PC-9 (cell line): Measurements from ENCODE around the gene CD6. TPM values are rescaled to one million over a fixed set of nuclear protein-coding genes. Genes with fewer than 3 reads are reported as not detected.
"Not testable (repeated sequence)": the region's sequence is repeated elsewhere in the genome, so short reads cannot be mapped to it uniquely, and the experiment has no call there.

Source experiments
- BruUV-seq: library from RNA; stranded (reverse); fragments of 400-500 nt; replicated peaks from 2 replicates; lab custom pipeline; 2021; lab: Mats Ljungman, UMichigan
- CTCF ChIA-PET: fragments of 300-600 bp; sonication (Branson Sonifier 250); formaldehyde crosslinking; loops from one replicate; lab custom pipeline; 2022; ENCODE audit warnings: antibody characterized with exemption; lab: Charles Lee
- POLR2A ChIA-PET: fragments of 300-600 bp; sonication (Branson Sonifier 250); formaldehyde crosslinking; loops from one replicate; lab custom pipeline; 2022; ENCODE audit warnings: antibody characterized with exemption; ENCODE audit not compliant: unreplicated experiment; lab: Charles Lee
- DNase-seq, 2 experiments: peaks; one replicate each; pipeline versions ENCODE4 v3.0.0 to v3.0.0-alpha.2; 2015 to 2022; ENCODE audit warnings: mixed read lengths in 1 of 2
- H2AFZ ChIP-seq: fragments of 200-600 bp; sonication (generic); 2 replicates; pipeline ENCODE4 v1.8.1; 2017; ENCODE audit warnings: antibody characterized with exemption
- H3F3A ChIP-seq: fragments of 200-600 bp; sonication (generic); 2 replicates; pipeline ENCODE4 v1.8.1; 2017; ENCODE audit warnings: antibody characterized with exemption, mild to moderate bottlenecking, low read depth; ENCODE audit not compliant: insufficient read depth
- H3K27ac ChIP-seq: fragments of 200-600 bp; sonication (generic); 2 replicates; pipeline ENCODE4 v1.6.1; 2016; ENCODE audit warnings: mixed run types
- H3K27me3 ChIP-seq: fragments of 200-600 bp; sonication (generic); 2 replicates; pipeline ENCODE4 v1.6.1; 2016; ENCODE audit warnings: low read depth, mixed run types; ENCODE audit not compliant: insufficient read depth
- H3K36me3 ChIP-seq: fragments of 200-600 bp; sonication (generic); 2 replicates; pipeline ENCODE4 v1.6.1; 2016; ENCODE audit warnings: low read depth, mixed run types
- H3K4me1 ChIP-seq: fragments of 200-600 bp; sonication (generic); replicated peaks from 2 replicates; pipeline ENCODE4 v1.6.1; 2016; ENCODE audit warnings: mixed run types; ENCODE audit not compliant: insufficient read depth
- H3K4me2 ChIP-seq: fragments of 200-600 bp; sonication (generic); 2 replicates; pipeline ENCODE4 v1.6.1; 2017; ENCODE audit warnings: mixed run types
- H3K4me3 ChIP-seq: fragments of 200-600 bp; sonication (generic); 2 replicates; pipeline ENCODE4 v1.6.1; 2016; ENCODE audit warnings: mixed run types
- H3K79me2 ChIP-seq: fragments of 200-600 bp; sonication (generic); 2 replicates; pipeline ENCODE4 v1.6.1; 2017; ENCODE audit warnings: low read depth, mixed run types
- H3K9me2 ChIP-seq: fragments of 200-600 bp; sonication (generic); 2 replicates; pipeline ENCODE4 v1.8.1; 2017; ENCODE audit warnings: mild to moderate bottlenecking; ENCODE audit not compliant: insufficient read depth
- H3K9me3 ChIP-seq: fragments of 200-600 bp; sonication (generic); 2 replicates; pipeline ENCODE4 v1.8.1; 2016; ENCODE audit warnings: low read depth; ENCODE audit not compliant: insufficient read depth
- H4K20me1 ChIP-seq: fragments of 200-600 bp; sonication (generic); 2 replicates; pipeline ENCODE4 v1.8.1; 2017; ENCODE audit not compliant: insufficient read depth
- EZH2 ChIP-seq: fragments of 200-600 bp; sonication (generic); IDR thresholded peaks from 2 replicates; pipeline ENCODE4 v1.8.0; 2017; ENCODE audit warnings: antibody characterized with exemption, low read depth
- intact Hi-C: fragments of 100-400 bp; cut with micrococcal nuclease; formaldehyde crosslinking; loops from one replicate; pipeline ENCODE4 v1.10.0; 2022; ENCODE audit not compliant: unreplicated experiment
- total RNA-seq: library from RNA; stranded (reverse); gene quantifications from 2 replicates; pipeline ENCODE4 v1.2.3, GENCODE V29; 2021
- TF ChIP-seq, protein P1 (sequence below): fragments of 200-600 bp; sonication (generic); conservative IDR thresholded peaks from 2 replicates; pipeline ENCODE4 v1.6.1; 2017; ENCODE audit warnings: mixed run types, antibody characterized with exemption, mild to moderate bottlenecking, moderate library complexity

Gene CD6
- total RNA-seq, 1 experiment from 2014 or later: 0.74 TPM

- no peaks in the 10 kb centered on the region; the same call in none of the 2 replicates for H3K9me3 ChIP-seq
- intact Hi-C loops: loop anchor here (1.0 to 2.0 kb wide), 4 partner anchors 46 to 216 kb away; partner anchors contain the start of gene TMEM132A
- no peak overlapping the region for H3K4me2 ChIP-seq
- ChIA-PET CTCF (no interaction called here), POLR2A (no interaction called here)
- no peaks in the 10 kb centered on the region for H3F3A ChIP-seq
- TF ChIP-seq EZH2: no peak
- TF ChIP-seq, protein P1, sequence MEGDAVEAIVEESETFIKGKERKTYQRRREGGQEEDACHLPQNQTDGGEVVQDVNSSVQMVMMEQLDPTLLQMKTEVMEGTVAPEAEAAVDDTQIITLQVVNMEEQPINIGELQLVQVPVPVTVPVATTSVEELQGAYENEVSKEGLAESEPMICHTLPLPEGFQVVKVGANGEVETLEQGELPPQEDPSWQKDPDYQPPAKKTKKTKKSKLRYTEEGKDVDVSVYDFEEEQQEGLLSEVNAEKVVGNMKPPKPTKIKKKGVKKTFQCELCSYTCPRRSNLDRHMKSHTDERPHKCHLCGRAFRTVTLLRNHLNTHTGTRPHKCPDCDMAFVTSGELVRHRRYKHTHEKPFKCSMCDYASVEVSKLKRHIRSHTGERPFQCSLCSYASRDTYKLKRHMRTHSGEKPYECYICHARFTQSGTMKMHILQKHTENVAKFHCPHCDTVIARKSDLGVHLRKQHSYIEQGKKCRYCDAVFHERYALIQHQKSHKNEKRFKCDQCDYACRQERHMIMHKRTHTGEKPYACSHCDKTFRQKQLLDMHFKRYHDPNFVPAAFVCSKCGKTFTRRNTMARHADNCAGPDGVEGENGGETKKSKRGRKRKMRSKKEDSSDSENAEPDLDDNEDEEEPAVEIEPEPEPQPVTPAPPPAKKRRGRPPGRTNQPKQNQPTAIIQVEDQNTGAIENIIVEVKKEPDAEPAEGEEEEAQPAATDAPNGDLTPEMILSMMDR: no peak
- no peak overlapping the region for H2AFZ ChIP-seq
- no peaks in the 10 kb centered on the region for H3K36me3 ChIP-seq
- no peak overlapping the region for H3K4me3 ChIP-seq
- no peaks in the 10 kb centered on the region for H4K20me1 ChIP-seq
- H3K79me2 ChIP-seq: no peaks in the 10 kb centered on the region
- no TSS peak for BruUV-seq
- H3K27ac ChIP-seq: no peak overlapping the region
- no peaks in the 10 kb centered on the region for H3K9me2 ChIP-seq
- no peak for DNase-seq
- no peaks in the 10 kb centered on the region for H3K4me1 ChIP-seq
- peaks cover 14% of the 10 kb centered on the region for H3K27me3 ChIP-seq
These were observed 590 bp upstream of the CD6 start for GRCh38 chr11:60970890-60971289.

DNA sequence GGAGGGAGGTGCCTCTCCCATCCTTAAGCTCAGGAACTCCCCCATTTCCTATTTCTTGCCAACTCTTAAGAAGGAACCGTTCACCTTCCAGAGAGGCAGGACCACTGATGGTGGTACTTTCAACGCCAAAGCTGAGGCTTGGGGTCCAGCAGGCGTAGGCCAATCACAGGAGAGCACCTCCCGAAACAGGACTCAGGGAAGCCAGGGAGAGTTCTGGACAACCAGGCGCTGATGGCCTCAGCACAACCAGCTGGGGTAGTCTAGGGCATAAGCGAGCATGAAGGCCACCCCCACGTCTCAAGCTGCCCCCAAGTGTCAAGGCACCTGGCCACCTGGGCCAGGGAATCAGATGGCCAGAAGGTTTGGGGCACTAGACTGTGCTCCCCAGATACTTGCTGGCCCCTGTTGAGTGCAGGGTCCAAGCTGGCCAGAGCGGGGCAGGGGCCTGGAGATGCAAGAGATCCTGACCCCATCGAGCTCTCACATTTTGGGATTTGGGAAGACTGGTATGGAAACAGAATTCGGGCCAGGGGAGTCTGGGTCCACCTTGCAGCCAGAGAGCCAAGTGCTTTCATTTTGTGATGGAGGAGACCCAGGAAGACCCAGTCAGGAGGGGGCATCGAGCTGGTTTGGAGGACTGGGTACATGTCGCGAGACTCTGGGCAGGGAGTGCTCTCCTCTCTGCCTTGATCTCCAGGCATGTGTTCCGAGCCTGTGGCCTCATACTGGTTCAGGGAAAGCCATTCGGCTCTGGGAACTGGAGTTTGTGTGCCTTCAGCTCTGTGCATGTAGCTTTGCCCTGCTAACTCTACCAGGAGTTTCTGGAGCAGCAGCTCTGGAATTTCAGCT, 926 bp downstream of the CD6 start:
- no TSS peak for BruUV-seq
- Histone ChIP-seq H3K9me3 (no peaks in the 10 kb centered on the region; the same call in none of the 2 replicates), H3K27me3 (peaks cover 14% of the 10 kb centered on the region), H3F3A (no peaks in the 10 kb centered on the region), H3K4me2 (no peak overlapping the region), H3K4me3 (no peak overlapping the region), H4K20me1 (no peaks in the 10 kb centered on the region), H3K79me2 (no peaks in the 10 kb centered on the region), H3K4me1 (no peaks in the 10 kb centered on the region), H3K27ac (no peak overlapping the region), H3K36me3 (no peaks in the 10 kb centered on the region), H2AFZ (no peak overlapping the region), H3K9me2 (no peaks in the 10 kb centered on the region)
- intact Hi-C loops: no loop called here
- no peak for DNase-seq
- TF ChIP-seq, protein P1: no peak
- no peak for TF ChIP-seq EZH2
- CTCF ChIA-PET: interaction anchor here (0.8 kb wide), 1 partner anchor 167 kb away, joined by 5 read pairs; no protein-coding TSS in a partner anchor
- POLR2A ChIA-PET: no interaction called here

- CTCF ChIA-PET: no interaction called here
- Histone ChIP-seq H3K27me3 (peaks cover 19% of the 10 kb centered on the region), H2AFZ (no peak overlapping the region), H3K9me2 (no peaks in the 10 kb centered on the region), H3F3A (no peaks in the 10 kb centered on the region), H3K79me2 (no peaks in the 10 kb centered on the region), H3K4me2 (no peak overlapping the region), H3K4me3 (no peak overlapping the region), H3K27ac (no peak overlapping the region), H3K36me3 (no peaks in the 10 kb centered on the region), H3K9me3 (no peaks in the 10 kb centered on the region), H3K4me1 (no peaks in the 10 kb centered on the region), H4K20me1 (no peaks in the 10 kb centered on the region)
- TF ChIP-seq, protein P1: no peak
- TF ChIP-seq EZH2: no peak
- DNase-seq: no peak
- intact Hi-C loops: no loop called here
- POLR2A ChIA-PET: no interaction called here
- BruUV-seq: no TSS peak
These were observed 2.2 kb downstream of the CD6 start for GRCh38 chr11:60973699-60974098.

GRCh38 chr11:60974316-60974715, 2.8 kb downstream of the CD6 start:
- H4K20me1 ChIP-seq, H3K4me1 ChIP-seq, CTCF ChIA-PET, H3K9me3 ChIP-seq, BruUV-seq, H2AFZ ChIP-seq, H3K79me2 ChIP-seq, H3K9me2 ChIP-seq, intact Hi-C loops, H3K4me2 ChIP-seq, H3K4me3 ChIP-seq, H3F3A ChIP-seq, H3K36me3 ChIP-seq, DNase-seq, H3K27ac ChIP-seq, POLR2A ChIA-PET: not testable (repeated sequence)
- peaks cover 20% of the 10 kb centered on the region for H3K27me3 ChIP-seq
